ENCODE data around the gene SFMBT1. TPM values are rescaled to one million over a fixed set of nuclear protein-coding genes. Genes with fewer than 3 reads are reported as not detected.

The SFMBT1 gene
- total RNA-seq, 1 experiment from 2014 or later = 14.8 TPM

DNA sequence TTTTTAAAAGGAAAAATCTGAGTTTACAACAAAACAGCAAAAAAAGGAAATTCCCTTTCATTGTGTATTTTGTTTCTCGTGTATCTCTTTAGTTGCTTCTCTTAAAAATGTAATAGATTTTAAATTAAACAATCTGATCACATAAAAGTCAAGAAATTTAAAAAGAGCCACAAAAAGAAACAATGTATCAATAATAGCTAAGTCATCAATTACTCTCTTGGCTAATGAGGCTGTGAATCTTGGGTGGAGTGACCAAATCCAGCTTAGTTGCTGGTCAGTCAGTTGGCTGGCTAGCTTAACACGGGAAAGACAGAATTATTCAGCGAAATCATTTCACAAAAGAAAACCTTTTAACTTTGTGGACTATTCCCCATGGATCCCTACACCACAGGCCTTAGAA is 3.2 kb downstream of the SFMBT1 start:
- no peaks in the 10 kb centered on the region for H3K36me3 ChIP-seq (ENCODE audit: control insufficient read depth in 1 of 2, insufficient read depth in 2 of 2, low read length in 2 of 2)
- H4K20me1 ChIP-seq (ENCODE audit: insufficient read depth) = no peaks in the 10 kb centered on the region
- H3K79me2 ChIP-seq (ENCODE audit: insufficient read depth, low read length) = peaks cover 34% of the 10 kb centered on the region
- ChIA-PET RAD21 (ENCODE audit: low non-redundant PET in 1 of 2, low total read pairs in 2 of 2, uncharacterized antibody in 2 of 2, unreplicated experiment in 2 of 2) (no interaction called here), CTCF (no interaction called here), POLR2A (no interaction called here)
- no peaks in the 10 kb centered on the region for H3K9me3 ChIP-seq (ENCODE audit: control insufficient read depth in 1 of 2, insufficient read depth in 1 of 2, low read depth in 1 of 2, low read length in 2 of 2)
- H2AFZ ChIP-seq (ENCODE audit: low read depth, low read length, poor library complexity, severe bottlenecking) = no peak overlapping the region
- no peak for TF ChIP-seq ATF3 (IDR thresholded peaks at IDR 0.05)
- no peak for TF ChIP-seq TCF7L2 (IDR thresholded peaks at IDR 0.05; ENCODE audit: borderline replicate concordance, extremely low read depth, insufficient read depth, insufficient read length)
- TF ChIP-seq, protein P1, sequence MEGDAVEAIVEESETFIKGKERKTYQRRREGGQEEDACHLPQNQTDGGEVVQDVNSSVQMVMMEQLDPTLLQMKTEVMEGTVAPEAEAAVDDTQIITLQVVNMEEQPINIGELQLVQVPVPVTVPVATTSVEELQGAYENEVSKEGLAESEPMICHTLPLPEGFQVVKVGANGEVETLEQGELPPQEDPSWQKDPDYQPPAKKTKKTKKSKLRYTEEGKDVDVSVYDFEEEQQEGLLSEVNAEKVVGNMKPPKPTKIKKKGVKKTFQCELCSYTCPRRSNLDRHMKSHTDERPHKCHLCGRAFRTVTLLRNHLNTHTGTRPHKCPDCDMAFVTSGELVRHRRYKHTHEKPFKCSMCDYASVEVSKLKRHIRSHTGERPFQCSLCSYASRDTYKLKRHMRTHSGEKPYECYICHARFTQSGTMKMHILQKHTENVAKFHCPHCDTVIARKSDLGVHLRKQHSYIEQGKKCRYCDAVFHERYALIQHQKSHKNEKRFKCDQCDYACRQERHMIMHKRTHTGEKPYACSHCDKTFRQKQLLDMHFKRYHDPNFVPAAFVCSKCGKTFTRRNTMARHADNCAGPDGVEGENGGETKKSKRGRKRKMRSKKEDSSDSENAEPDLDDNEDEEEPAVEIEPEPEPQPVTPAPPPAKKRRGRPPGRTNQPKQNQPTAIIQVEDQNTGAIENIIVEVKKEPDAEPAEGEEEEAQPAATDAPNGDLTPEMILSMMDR (IDR thresholded peaks at IDR 0.05 in 2 of 3, conservative IDR thresholded peaks at IDR 0.05 in 1 of 3; ENCODE audit: borderline replicate concordance in 1 of 3, insufficient read depth in 1 of 3, low read depth in 2 of 3, low read length in 2 of 3) = no peak
- TF ChIP-seq POLR2AphosphoS5 (IDR thresholded peaks at IDR 0.05; ENCODE audit: low read depth, low read length) = no peak
- no peak for TF ChIP-seq SRF (IDR thresholded peaks at IDR 0.05; ENCODE audit: low read depth)
- no peak for TF ChIP-seq JUND (IDR thresholded peaks at IDR 0.05)
- TF ChIP-seq ZBTB33 (IDR thresholded peaks at IDR 0.05; ENCODE audit: extremely low read depth, insufficient replicate concordance, low read length) = no peak
- no peak for TF ChIP-seq SP1 (IDR thresholded peaks at IDR 0.05; ENCODE audit: low read depth)
- TF ChIP-seq RAD21 (IDR thresholded peaks at IDR 0.05; ENCODE audit: low read depth) = no peak
- TF ChIP-seq ZNF274 (IDR thresholded peaks at IDR 0.05; ENCODE audit: low read depth, low read length) = no peak
- TF ChIP-seq SIN3A (IDR thresholded peaks at IDR 0.05; ENCODE audit: low read depth) = no peak
- TF ChIP-seq EZH2 (IDR thresholded peaks at IDR 0.05) = no peak
- no peak for TF ChIP-seq CBX3 (IDR thresholded peaks at IDR 0.05; ENCODE audit: low read depth)
- no peak for TF ChIP-seq EZH2phosphoT487 (IDR thresholded peaks at IDR 0.05; ENCODE audit: borderline replicate concordance)
- no peak for TF ChIP-seq YY1 (IDR thresholded peaks at IDR 0.05; ENCODE audit: extremely low read depth, insufficient replicate concordance, low read depth, low read length)
- TF ChIP-seq POLR2A (IDR thresholded peaks at IDR 0.05; ENCODE audit: borderline replicate concordance, extremely low read depth, insufficient read depth, insufficient read length) = no peak
- TF ChIP-seq, protein P2, sequence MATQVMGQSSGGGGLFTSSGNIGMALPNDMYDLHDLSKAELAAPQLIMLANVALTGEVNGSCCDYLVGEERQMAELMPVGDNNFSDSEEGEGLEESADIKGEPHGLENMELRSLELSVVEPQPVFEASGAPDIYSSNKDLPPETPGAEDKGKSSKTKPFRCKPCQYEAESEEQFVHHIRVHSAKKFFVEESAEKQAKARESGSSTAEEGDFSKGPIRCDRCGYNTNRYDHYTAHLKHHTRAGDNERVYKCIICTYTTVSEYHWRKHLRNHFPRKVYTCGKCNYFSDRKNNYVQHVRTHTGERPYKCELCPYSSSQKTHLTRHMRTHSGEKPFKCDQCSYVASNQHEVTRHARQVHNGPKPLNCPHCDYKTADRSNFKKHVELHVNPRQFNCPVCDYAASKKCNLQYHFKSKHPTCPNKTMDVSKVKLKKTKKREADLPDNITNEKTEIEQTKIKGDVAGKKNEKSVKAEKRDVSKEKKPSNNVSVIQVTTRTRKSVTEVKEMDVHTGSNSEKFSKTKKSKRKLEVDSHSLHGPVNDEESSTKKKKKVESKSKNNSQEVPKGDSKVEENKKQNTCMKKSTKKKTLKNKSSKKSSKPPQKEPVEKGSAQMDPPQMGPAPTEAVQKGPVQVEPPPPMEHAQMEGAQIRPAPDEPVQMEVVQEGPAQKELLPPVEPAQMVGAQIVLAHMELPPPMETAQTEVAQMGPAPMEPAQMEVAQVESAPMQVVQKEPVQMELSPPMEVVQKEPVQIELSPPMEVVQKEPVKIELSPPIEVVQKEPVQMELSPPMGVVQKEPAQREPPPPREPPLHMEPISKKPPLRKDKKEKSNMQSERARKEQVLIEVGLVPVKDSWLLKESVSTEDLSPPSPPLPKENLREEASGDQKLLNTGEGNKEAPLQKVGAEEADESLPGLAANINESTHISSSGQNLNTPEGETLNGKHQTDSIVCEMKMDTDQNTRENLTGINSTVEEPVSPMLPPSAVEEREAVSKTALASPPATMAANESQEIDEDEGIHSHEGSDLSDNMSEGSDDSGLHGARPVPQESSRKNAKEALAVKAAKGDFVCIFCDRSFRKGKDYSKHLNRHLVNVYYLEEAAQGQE (IDR thresholded peaks at IDR 0.05; ENCODE audit: low read depth) = no peak
- TF ChIP-seq ZFX (IDR thresholded peaks at IDR 0.05) = no peak
- no peaks in the 10 kb centered on the region for H3K9me2 ChIP-seq (ENCODE audit: insufficient read depth)
- H3K4me1 ChIP-seq (ENCODE audit: control insufficient read depth in 1 of 2, insufficient read depth in 2 of 2, low read length in 2 of 2) = peaks cover 10 to 26% of the 10 kb centered on the region in 2 experiments
- H3K4me2 ChIP-seq (ENCODE audit: low read length) = no peak overlapping the region
- BruUV-seq (replicated peaks) = no TSS peak
- no peak overlapping the region for H3K27ac ChIP-seq (ENCODE audit: low read depth, low read length)
- intact Hi-C loops (cut with micrococcal nuclease) = no loop called here
- no peak overlapping the region for H3K9ac ChIP-seq (ENCODE audit: low read length)
- ATAC-seq = no peak
- no peaks in the 10 kb centered on the region for H3K27me3 ChIP-seq (ENCODE audit: insufficient read depth, low read length)
- H3K4me3 ChIP-seq (replicated peaks in 1 of 2; ENCODE audit: low read depth in 1 of 2, low read length in 2 of 2) = no peak overlapping the region
- DNase-seq (ENCODE audit: low read depth, low spot score) = no peak
